Endothelial cell (in vitro differentiated cells): ENCODE results near the gene DCBLD2. TPM values are rescaled to one million over a fixed set of nuclear protein-coding genes. Genes with fewer than 3 reads are reported as not detected.

Experiments
- DNase-seq: peaks from one replicate; pipeline ENCODE4 v3.0.0; 2021; ENCODE audit warnings: low spot score
- H3K27ac Mint-ChIP-seq: one replicate; pipeline ENCODE4 v1.8.0; 2021; ENCODE audit warnings: mixed read lengths, inconsistent platforms; ENCODE audit not compliant: unreplicated experiment
- H3K27me3 Mint-ChIP-seq: one replicate; pipeline ENCODE4 v1.8.0; 2021; ENCODE audit warnings: mild to moderate bottlenecking, moderate library complexity, mixed read lengths, inconsistent platforms; ENCODE audit not compliant: unreplicated experiment
- H3K36me3 Mint-ChIP-seq: one replicate; pipeline ENCODE4 v1.8.0; 2021; ENCODE audit warnings: mild to moderate bottlenecking, low read depth, mixed read lengths, inconsistent platforms; ENCODE audit not compliant: unreplicated experiment
- H3K4me1 Mint-ChIP-seq: one replicate; pipeline ENCODE4 v1.8.0; 2021; ENCODE audit warnings: mild to moderate bottlenecking, mixed read lengths, inconsistent platforms; ENCODE audit not compliant: unreplicated experiment
- H3K4me3 Mint-ChIP-seq: one replicate; pipeline ENCODE4 v1.8.0; 2021; ENCODE audit warnings: mild to moderate bottlenecking, mixed read lengths, inconsistent platforms; ENCODE audit not compliant: unreplicated experiment
- H3K9me3 Mint-ChIP-seq: one replicate; pipeline ENCODE4 v1.8.0; 2021; ENCODE audit warnings: mixed read lengths, inconsistent platforms; ENCODE audit not compliant: unreplicated experiment
- CTCF ChIP-seq: fragments of 200-600 bp; sonication (generic); IDR thresholded peaks from one replicate; pipeline ENCODE4 v1.5.0; 2021; ENCODE audit warnings: antibody characterized with exemption; ENCODE audit not compliant: unreplicated experiment
- total RNA-seq: library from RNA; stranded (reverse); fragmentation: NEBNext Ultra II Directional; extraction: Animal tissue kit (Norgen Biotek cat#: 25700); gene quantifications from one replicate; pipeline ENCODE4 v1.2.1, GENCODE V29; 2021; ENCODE audit not compliant: unreplicated experiment

Gene DCBLD2
- total RNA-seq, 1 donor from 2014 or later = 26.9 TPM

GRCh38 chr3:98770261-98771039, 131.0 kb downstream of the DCBLD2 start:
- no peak overlapping the region for H3K4me3 Mint-ChIP-seq
- TF ChIP-seq CTCF = no peak
- no peaks in the 10 kb centered on the region for H3K9me3 Mint-ChIP-seq
- H3K36me3 Mint-ChIP-seq = no peaks in the 10 kb centered on the region
- DNase-seq = no peak
- no peaks in the 10 kb centered on the region for H3K27me3 Mint-ChIP-seq
- H3K4me1 Mint-ChIP-seq = peaks cover 6% of the 10 kb centered on the region
- no peak overlapping the region for H3K27ac Mint-ChIP-seq

GRCh38 chr3:98769448-98769847, 132.0 kb downstream of the DCBLD2 start:
- Mint-ChIP-seq H3K4me3 (no peak overlapping the region), H3K27ac (no peak overlapping the region), H3K27me3 (no peaks in the 10 kb centered on the region), H3K4me1 (peaks cover 14% of the 10 kb centered on the region), H3K36me3 (no peaks in the 10 kb centered on the region), H3K9me3 (no peaks in the 10 kb centered on the region)
- no peak for TF ChIP-seq CTCF
- DNase-seq = no peak

- no peak for DNase-seq
- Mint-ChIP-seq H3K4me3 (no peak overlapping the region), H3K27ac (no peak overlapping the region), H3K9me3 (no peaks in the 10 kb centered on the region), H3K4me1 (peaks cover 18% of the 10 kb centered on the region), H3K27me3 (no peaks in the 10 kb centered on the region), H3K36me3 (no peaks in the 10 kb centered on the region)
- TF ChIP-seq CTCF = no peak
Measured at GRCh38 chr3:98768961-98769360, 132.5 kb downstream of the DCBLD2 start.

GRCh38 chr3:98766924-98767323, 134.6 kb downstream of the DCBLD2 start:
- Mint-ChIP-seq H3K4me3 (no peak overlapping the region), H3K27me3 (no peaks in the 10 kb centered on the region), H3K36me3 (no peaks in the 10 kb centered on the region), H3K4me1 (peaks cover 32% of the 10 kb centered on the region), H3K9me3 (no peaks in the 10 kb centered on the region), H3K27ac (no peak overlapping the region)
- no peak for TF ChIP-seq CTCF
- no peak for DNase-seq

GRCh38 chr3:98765721-98766120, 135.8 kb downstream of the DCBLD2 start:
- Mint-ChIP-seq H3K4me1 (peaks cover 40% of the 10 kb centered on the region), H3K4me3 (no peak overlapping the region), H3K27me3 (no peaks in the 10 kb centered on the region), H3K27ac (peak overlapping the region; percentile 80), H3K9me3 (no peaks in the 10 kb centered on the region), H3K36me3 (no peaks in the 10 kb centered on the region)
- no peak for TF ChIP-seq CTCF
- no peak for DNase-seq
